ENCODE results near the gene FAM24B. TPM values are rescaled to one million over a fixed set of nuclear protein-coding genes. Genes with fewer than 3 reads are reported as not detected.
A peak's percentile ranks its signal among the peaks of the same experiment; 100 is the strongest.
"Not testable (repeated sequence)": the region's sequence is repeated elsewhere in the genome, so short reads cannot be mapped to it uniquely, and the experiment has no call there.

The FAM24B gene, protein sequence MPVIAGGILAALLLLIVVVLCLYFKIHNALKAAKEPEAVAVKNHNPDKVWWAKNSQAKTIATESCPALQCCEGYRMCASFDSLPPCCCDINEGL
- total RNA-seq (3.8 TPM), polyA plus RNA-seq (7.1 TPM)
- long read RNA-seq, donor 1 = 0 reads
- long read RNA-seq, donor 2 = 0 reads
- long read RNA-seq, donor 3, partial matches to known transcripts = 0 of 6 reads
- long read RNA-seq, donor 3, other reads (novel, unspliced or antisense) = 0 of 6 reads
- long read RNA-seq, donor 4, partial matches to known transcripts = 0 of 3 reads
- long read RNA-seq, donor 4, other reads (novel, unspliced or antisense) = 0 of 3 reads
- long read RNA-seq, donor 5, transcript FAM24B-202 (4 exons, 745 nt) = major isoform, 5 of 7 reads
- long read RNA-seq, donor 5, partial matches to known transcripts = 0 of 7 reads
- long read RNA-seq, donor 5, other reads (novel, unspliced or antisense) = 0 of 7 reads
- long read RNA-seq, donor 6, partial matches to known transcripts = 0 of 1 reads
- long read RNA-seq, donor 6, other reads (novel, unspliced or antisense) = 0 of 1 reads
- long read RNA-seq, donor 7, transcript FAM24B-202 (4 exons, 745 nt) = major isoform, 5 of 7 reads
- long read RNA-seq, donor 7, partial matches to known transcripts = 0 of 7 reads
- long read RNA-seq, donor 7, other reads (novel, unspliced or antisense) = 0 of 7 reads
- long read RNA-seq, donor 8, partial matches to known transcripts = 0 of 2 reads
- long read RNA-seq, donor 8, other reads (novel, unspliced or antisense) = 0 of 2 reads
- long read RNA-seq, donor 9, partial matches to known transcripts = 0 of 3 reads
- long read RNA-seq, donor 9, other reads (novel, unspliced or antisense) = 0 of 3 reads
- long read RNA-seq, donor 10, partial matches to known transcripts = 0 of 6 reads
- long read RNA-seq, donor 10, other reads (novel, unspliced or antisense) = 0 of 6 reads

DNA sequence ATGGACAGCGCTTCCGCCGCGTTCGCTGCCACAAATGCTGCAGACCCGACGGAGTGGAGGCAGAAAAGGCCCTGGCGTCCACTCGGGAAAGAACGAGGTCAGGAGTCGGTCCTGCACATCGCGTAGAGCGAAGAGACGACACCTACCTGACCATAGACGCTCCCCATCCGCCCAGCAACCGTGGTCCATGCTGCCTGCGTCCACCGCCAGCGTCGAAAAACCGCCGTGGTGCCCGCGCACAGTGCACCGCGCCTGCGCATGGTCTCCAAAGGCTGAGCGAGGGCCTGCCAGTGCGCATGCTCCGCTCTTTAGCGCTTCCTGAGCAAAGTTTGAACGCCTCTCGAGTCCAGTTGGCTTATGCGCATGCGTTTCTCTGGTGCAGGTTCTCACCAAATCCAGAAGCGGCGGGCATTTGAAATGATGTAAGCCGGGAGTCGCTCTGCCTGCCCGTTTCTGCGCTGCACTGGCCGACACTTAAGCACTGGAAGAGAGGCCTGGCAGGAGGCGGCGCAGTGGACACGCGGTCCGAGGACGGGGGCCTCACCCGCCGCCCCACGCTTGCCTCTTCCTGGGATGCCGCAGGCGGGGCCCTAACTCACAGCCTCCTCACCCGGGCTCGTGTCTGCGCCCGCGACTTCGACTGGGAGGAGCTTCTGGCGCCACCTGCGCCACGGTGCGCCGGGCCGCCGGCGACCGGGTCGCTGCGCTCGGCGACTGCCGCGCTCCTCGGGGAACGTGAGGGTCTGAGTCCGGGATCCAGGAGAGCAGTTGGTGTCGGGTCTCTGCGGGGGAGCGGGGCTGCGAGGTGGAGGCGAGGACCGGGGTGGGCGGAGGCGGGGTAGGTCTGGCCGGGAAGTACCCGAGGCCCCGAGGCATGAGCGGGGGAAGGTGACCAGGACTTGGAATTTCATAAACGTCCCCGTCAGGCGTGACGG lies at the start of gene FAM24B:
Gene FAM24B, minus strand, starts transcription at position 243 of the 935 bp plus-strand sequence. CDS start 29,066 bp downstream, outside the sequence.
- H3K27me3 ChIP-seq (ENCODE audit: control insufficient read depth in 2 of 2, insufficient read depth in 1 of 2, low read length in 1 of 2) = peaks cover 0 to 13% of the 10 kb centered on the region in 2 donors
- H3K36me3 ChIP-seq (ENCODE audit: control insufficient read depth in 2 of 2, insufficient read depth in 2 of 2, low read length in 1 of 2) = no peaks in the 10 kb centered on the region
- WGBS = 8% methylated on average over 95 of the region's 95 CpGs
- H3K4me1 ChIP-seq (ENCODE audit: control insufficient read depth in 2 of 2, insufficient read depth in 2 of 2, low read length in 2 of 2) = peaks cover 7 to 9% of the 10 kb centered on the region in 2 donors
- DNase-seq (ENCODE audit: low read depth in 6 of 9, low spot score in 9 of 9) = peak; percentile 89 to 97 (median 95)
- H3K4me3 ChIP-seq (ENCODE audit: low read length in 2 of 2) = peak within 1 kb of the TSS; percentile 62 to 63
- peak within 1 kb of the TSS; percentile 54 to 65 for H3K27ac ChIP-seq (ENCODE audit: low read depth in 1 of 2, low read length in 1 of 2)
- H3K9me3 ChIP-seq (ENCODE audit: control insufficient read depth in 2 of 2, insufficient read depth in 1 of 2, low read length in 1 of 2) = peaks cover 0 to 4% of the 10 kb centered on the region in 2 donors

DNA sequence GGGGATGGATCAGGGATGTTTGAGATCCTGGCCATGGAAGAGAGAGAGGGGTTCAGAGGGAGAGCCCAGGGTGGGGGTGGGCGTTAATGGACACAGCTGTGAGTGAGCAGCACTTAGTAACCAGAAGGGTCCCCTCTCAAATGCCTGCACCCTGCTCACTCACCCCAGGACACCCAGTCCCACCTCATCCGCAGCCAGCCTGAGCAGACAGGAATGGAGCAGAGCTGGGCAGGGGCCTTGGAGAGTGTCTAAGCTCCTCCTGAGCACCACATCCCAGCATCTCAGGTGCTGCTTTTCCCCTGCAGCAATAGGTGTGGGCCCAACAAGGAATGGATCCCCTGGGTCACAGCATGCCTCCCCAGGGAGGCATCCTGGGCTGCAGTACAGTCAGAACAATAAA lies 36.3 kb upstream of the FAM24B start:
- H3K4me1 ChIP-seq (ENCODE audit: control insufficient read depth in 2 of 2, insufficient read depth in 2 of 2, low read length in 2 of 2) = no peaks in the 10 kb centered on the region
- H3K4me3 ChIP-seq (ENCODE audit: low read length in 2 of 2) = no peak overlapping the region
- no peak overlapping the region for H3K27ac ChIP-seq (ENCODE audit: low read depth in 1 of 2, low read length in 1 of 2)
- H3K36me3 ChIP-seq (ENCODE audit: control insufficient read depth in 2 of 2, insufficient read depth in 2 of 2, low read length in 1 of 2) = no peaks in the 10 kb centered on the region
- H3K27me3 ChIP-seq (ENCODE audit: control insufficient read depth in 2 of 2, insufficient read depth in 1 of 2, low read length in 1 of 2) = no peaks in the 10 kb centered on the region
- no peak for DNase-seq (ENCODE audit: low read depth in 6 of 9, low spot score in 9 of 9)
- no peaks in the 10 kb centered on the region for H3K9me3 ChIP-seq (ENCODE audit: control insufficient read depth in 2 of 2, insufficient read depth in 1 of 2, low read length in 1 of 2)
- WGBS = 74% methylated on average over 2 of the region's 2 CpGs

DNA sequence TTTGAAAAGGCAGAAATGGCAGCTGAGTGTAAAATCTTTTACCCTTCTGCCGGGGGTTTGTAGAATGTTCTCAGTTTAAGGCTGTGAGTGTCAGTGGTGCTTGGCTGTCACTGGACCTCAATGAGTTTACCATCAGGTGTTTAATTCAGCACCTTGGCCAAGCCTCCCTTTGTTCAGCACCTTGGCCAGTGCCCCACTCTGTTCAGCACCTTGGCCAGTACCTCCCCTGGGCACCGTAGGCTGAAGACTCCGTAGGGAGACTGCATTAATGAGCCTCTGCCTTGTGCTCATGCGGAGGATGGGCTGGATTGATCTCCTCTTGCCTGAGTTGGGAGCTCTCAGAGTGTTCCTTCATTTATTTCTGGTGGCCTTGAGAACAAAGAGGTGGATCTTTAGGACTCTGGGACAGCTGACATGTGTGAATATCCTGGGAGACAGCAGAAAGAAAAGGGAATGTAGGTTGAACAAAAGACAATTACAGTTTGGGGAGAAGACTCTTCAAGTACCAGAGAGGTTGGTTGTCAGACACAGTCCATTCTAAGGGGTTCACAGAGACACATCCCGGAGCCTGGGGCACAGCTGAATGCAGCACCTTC lies 32.6 kb upstream of the FAM24B start:
- Histone ChIP-seq H3K27me3 (ENCODE audit: control insufficient read depth in 2 of 2, insufficient read depth in 1 of 2, low read length in 1 of 2) (no peaks in the 10 kb centered on the region), H3K9me3 (ENCODE audit: control insufficient read depth in 2 of 2, insufficient read depth in 1 of 2, low read length in 1 of 2) (no peaks in the 10 kb centered on the region), H3K27ac (ENCODE audit: low read depth in 1 of 2, low read length in 1 of 2) (no peak overlapping the region), H3K36me3 (ENCODE audit: control insufficient read depth in 2 of 2, insufficient read depth in 2 of 2, low read length in 1 of 2) (no peaks in the 10 kb centered on the region), H3K4me3 (ENCODE audit: low read length in 2 of 2) (no peak overlapping the region), H3K4me1 (ENCODE audit: control insufficient read depth in 2 of 2, insufficient read depth in 2 of 2, low read length in 2 of 2) (no peaks in the 10 kb centered on the region)
- 35% methylated on average over 5 of the region's 5 CpGs for WGBS
- peak; percentile 4 to 67 (median 31) for DNase-seq (ENCODE audit: low read depth in 6 of 9, low spot score in 9 of 9)

DNA sequence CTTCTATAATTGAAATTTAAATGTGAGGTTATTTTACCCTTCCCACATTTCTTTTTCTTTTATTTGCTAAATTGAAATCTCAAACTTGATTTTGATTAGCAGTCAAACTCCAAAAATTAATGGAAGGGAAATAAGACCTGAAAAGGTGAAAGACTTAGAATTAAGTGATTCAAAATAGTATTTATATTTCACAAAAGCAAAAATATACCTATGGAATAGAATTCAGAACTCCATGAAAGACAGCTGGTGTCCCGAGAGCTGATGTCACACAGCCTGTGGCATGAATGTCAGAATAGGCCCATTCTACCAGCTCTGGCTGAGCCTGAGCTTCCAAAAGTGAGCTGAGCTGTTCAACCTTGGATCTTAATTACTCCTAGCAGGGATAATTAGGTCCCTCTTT lies 30.9 kb upstream of the FAM24B start, which contains the start of gene FAM24A:
Gene FAM24A, plus strand, starts transcription at position 301 of the 400 bp plus-strand sequence. CDS start 1,025 bp downstream, outside the sequence.
- Histone ChIP-seq H3K9me3 (ENCODE audit: control insufficient read depth in 2 of 2, insufficient read depth in 1 of 2, low read length in 1 of 2) (no peaks in the 10 kb centered on the region), H3K4me3 (ENCODE audit: low read length in 2 of 2) (no peak within 1 kb of the TSS), H3K36me3 (ENCODE audit: control insufficient read depth in 2 of 2, insufficient read depth in 2 of 2, low read length in 1 of 2) (no peaks in the 10 kb centered on the region), H3K4me1 (ENCODE audit: control insufficient read depth in 2 of 2, insufficient read depth in 2 of 2, low read length in 2 of 2) (no peaks in the 10 kb centered on the region), H3K27me3 (ENCODE audit: control insufficient read depth in 2 of 2, insufficient read depth in 1 of 2, low read length in 1 of 2) (no peaks in the 10 kb centered on the region), H3K27ac (ENCODE audit: low read depth in 1 of 2, low read length in 1 of 2) (no peak within 1 kb of the TSS)
- no peak for DNase-seq (ENCODE audit: low read depth in 6 of 9, low spot score in 9 of 9)
- WGBS = 80% methylated on average over 1 of the region's 1 CpG

DNA sequence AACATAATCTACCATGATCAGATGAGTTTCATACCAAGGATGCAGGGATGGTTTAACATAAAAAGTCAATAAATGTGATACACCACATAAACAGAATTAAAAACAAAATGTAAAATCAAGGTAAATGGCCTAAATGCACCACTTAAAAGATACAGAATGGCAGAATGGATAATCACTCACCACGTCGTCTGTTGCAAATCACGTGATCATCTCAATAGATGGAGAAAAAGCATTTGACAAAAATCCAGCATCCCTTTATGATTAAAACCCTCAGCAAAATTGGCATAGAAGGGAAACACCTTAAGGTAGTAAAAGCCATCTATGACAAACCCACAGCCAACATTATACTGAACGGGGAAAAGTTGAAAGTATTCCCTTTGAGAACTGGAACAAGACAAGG lies 24.5 kb upstream of the FAM24B start:
- not testable (repeated sequence) for H3K27me3 ChIP-seq (ENCODE audit: control insufficient read depth in 2 of 2, insufficient read depth in 1 of 2, low read length in 1 of 2); H3K36me3 ChIP-seq (ENCODE audit: control insufficient read depth in 2 of 2, insufficient read depth in 2 of 2, low read length in 1 of 2); DNase-seq (ENCODE audit: low read depth in 6 of 9, low spot score in 9 of 9); H3K4me3 ChIP-seq (ENCODE audit: low read length in 2 of 2); H3K4me1 ChIP-seq (ENCODE audit: control insufficient read depth in 2 of 2, insufficient read depth in 2 of 2, low read length in 2 of 2); H3K9me3 ChIP-seq (ENCODE audit: control insufficient read depth in 2 of 2, insufficient read depth in 1 of 2, low read length in 1 of 2); H3K27ac ChIP-seq (ENCODE audit: low read depth in 1 of 2, low read length in 1 of 2)
- 75% methylated on average over 4 of the region's 4 CpGs for WGBS

DNA sequence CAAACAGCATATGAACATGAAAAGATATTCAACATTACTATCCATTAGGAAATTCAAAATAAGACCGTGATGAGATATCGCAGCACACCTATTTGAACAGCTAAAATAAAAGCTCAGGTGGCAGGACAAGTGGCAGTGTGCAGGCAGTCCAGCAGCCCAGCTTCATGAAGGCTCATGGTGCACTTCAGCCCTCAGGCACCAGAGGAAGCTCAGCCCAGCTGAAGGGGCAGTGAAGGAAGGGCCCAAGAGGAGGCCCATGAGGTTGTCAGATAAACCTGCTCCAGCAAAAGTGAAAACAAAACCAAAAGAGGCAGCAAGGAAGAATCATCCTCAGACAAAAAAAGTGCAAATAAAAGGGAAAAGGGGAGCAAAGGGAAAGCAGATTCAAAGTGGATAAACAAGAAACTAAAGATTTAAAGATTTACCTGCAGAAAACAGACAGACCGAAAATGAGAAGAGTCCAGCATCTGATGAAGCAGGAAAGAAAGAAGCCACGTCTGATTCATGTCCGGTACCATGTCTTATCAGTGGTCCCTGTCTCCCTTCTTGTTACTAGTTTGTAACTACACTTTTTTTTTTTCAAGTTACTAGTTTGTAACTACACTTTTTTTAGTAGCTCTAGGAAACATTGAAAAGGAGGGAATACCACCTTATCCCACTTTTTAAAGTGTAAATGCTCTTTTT lies 15.0 kb upstream of the FAM24B start:
- DNase-seq (ENCODE audit: low read depth in 6 of 9, low spot score in 9 of 9) = no peak
- no peaks in the 10 kb centered on the region for H3K27me3 ChIP-seq (ENCODE audit: control insufficient read depth in 2 of 2, insufficient read depth in 1 of 2, low read length in 1 of 2)
- WGBS = 95% methylated on average over 5 of the region's 5 CpGs
- no peaks in the 10 kb centered on the region for H3K36me3 ChIP-seq (ENCODE audit: control insufficient read depth in 2 of 2, insufficient read depth in 2 of 2, low read length in 1 of 2)
- H3K4me1 ChIP-seq (ENCODE audit: control insufficient read depth in 2 of 2, insufficient read depth in 2 of 2, low read length in 2 of 2) = no peaks in the 10 kb centered on the region
- no peaks in the 10 kb centered on the region for H3K9me3 ChIP-seq (ENCODE audit: control insufficient read depth in 2 of 2, insufficient read depth in 1 of 2, low read length in 1 of 2)
- no peak overlapping the region for H3K27ac ChIP-seq (ENCODE audit: low read depth in 1 of 2, low read length in 1 of 2)
- no peak overlapping the region for H3K4me3 ChIP-seq (ENCODE audit: low read length in 2 of 2)

DNA sequence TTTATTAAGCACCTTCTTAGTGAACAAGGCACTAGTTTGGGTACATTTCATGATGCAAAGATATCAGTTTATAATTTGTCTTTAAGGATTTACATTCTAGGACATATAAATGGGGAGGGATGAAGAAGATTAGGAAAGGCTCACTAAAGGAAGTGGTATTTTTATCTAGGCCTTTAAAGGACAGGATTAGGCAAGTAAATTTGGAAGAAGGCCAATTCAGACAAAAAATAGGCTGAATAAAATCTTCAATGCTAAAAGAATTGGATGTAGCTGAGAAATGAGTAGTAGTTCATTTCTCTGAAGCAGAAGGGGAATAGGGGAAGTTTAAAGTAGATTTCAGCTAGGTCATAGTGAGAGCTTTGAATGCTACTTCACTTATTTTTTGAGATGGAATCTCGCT lies 4.8 kb upstream of the FAM24B start:
- Histone ChIP-seq H3K27ac (ENCODE audit: low read depth in 1 of 2, low read length in 1 of 2) (no peak overlapping the region), H3K9me3 (ENCODE audit: control insufficient read depth in 2 of 2, insufficient read depth in 1 of 2, low read length in 1 of 2) (peaks cover 0 to 3% of the 10 kb centered on the region in 2 donors), H3K27me3 (ENCODE audit: control insufficient read depth in 2 of 2, insufficient read depth in 1 of 2, low read length in 1 of 2) (peaks cover 0 to 10% of the 10 kb centered on the region in 2 donors), H3K4me1 (ENCODE audit: control insufficient read depth in 2 of 2, insufficient read depth in 2 of 2, low read length in 2 of 2) (peaks cover 6 to 7% of the 10 kb centered on the region in 2 donors), H3K36me3 (ENCODE audit: control insufficient read depth in 2 of 2, insufficient read depth in 2 of 2, low read length in 1 of 2) (no peaks in the 10 kb centered on the region), H3K4me3 (ENCODE audit: low read length in 2 of 2) (no peak overlapping the region)
- WGBS = 98% methylated on average over 1 of the region's 1 CpG
- DNase-seq (ENCODE audit: low read depth in 6 of 9, low spot score in 9 of 9) = no peak

DNA sequence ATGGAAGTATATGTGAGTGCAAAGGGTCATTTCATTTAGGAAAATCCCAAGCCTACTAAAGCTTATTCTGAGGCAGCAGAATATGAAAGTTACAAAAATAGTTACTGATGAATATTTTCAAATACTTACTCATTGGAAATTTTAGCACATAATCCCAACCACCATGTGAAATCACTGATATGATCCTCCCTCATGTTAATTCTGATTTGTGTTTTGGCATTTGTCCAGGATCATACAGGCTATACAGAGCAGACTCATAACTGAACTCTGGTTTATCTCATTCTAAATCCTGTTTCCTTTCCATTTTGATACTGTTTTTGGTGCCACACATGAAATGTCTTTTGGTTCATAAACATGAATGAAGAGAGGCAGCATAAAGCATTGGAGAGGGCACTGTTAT lies 3.4 kb upstream of the FAM24B start:
- no peaks in the 10 kb centered on the region for H3K36me3 ChIP-seq (ENCODE audit: control insufficient read depth in 2 of 2, insufficient read depth in 2 of 2, low read length in 1 of 2)
- H3K27ac ChIP-seq (ENCODE audit: low read depth in 1 of 2, low read length in 1 of 2) = no peak overlapping the region
- peaks cover 0 to 4% of the 10 kb centered on the region in 2 donors for H3K9me3 ChIP-seq (ENCODE audit: control insufficient read depth in 2 of 2, insufficient read depth in 1 of 2, low read length in 1 of 2)
- peaks cover 7 to 9% of the 10 kb centered on the region in 2 donors for H3K4me1 ChIP-seq (ENCODE audit: control insufficient read depth in 2 of 2, insufficient read depth in 2 of 2, low read length in 2 of 2)
- no peak for DNase-seq (ENCODE audit: low read depth in 6 of 9, low spot score in 9 of 9)
- H3K27me3 ChIP-seq (ENCODE audit: control insufficient read depth in 2 of 2, insufficient read depth in 1 of 2, low read length in 1 of 2) = peaks cover 0 to 13% of the 10 kb centered on the region in 2 donors
- no peak overlapping the region for H3K4me3 ChIP-seq (ENCODE audit: low read length in 2 of 2)

Data from thymus (tissue), 14 donors.